PC-3 (cell line): Measurements from ENCODE around the gene FKBP2. TPM values are rescaled to one million over a fixed set of nuclear protein-coding genes. Genes with fewer than 3 reads are reported as not detected.

Experiments
- ATAC-seq: fragments of 200-7000 bp; cut with Tn5 transposase; 2 replicates; pipeline ENCODE4 v1.9.1; 2020; ENCODE audit warnings: mild to moderate bottlenecking, moderate library complexity
- BruUV-seq: library from RNA; stranded (reverse); fragments of 400-500 nt; replicated peaks from 2 replicates; lab custom pipeline; 2021; lab: Mats Ljungman, UMichigan
- CTCF ChIA-PET: fragments of 300-600 bp; sonication (Branson Sonifier 250); formaldehyde crosslinking; loops from one replicate; lab custom pipeline; 2022; ENCODE audit warnings: antibody characterized with exemption; lab: Charles Lee
- POLR2A ChIA-PET: fragments of 300-600 bp; sonication (Branson Sonifier 250); formaldehyde crosslinking; loops from one replicate; lab custom pipeline; 2022; ENCODE audit warnings: antibody characterized with exemption; ENCODE audit not compliant: unreplicated experiment; lab: Charles Lee
- DNase-seq: peaks from one replicate; pipeline ENCODE4 v3.0.0-alpha.2; 2015
- H2AFZ ChIP-seq: fragments of 300-600 bp; sonication (generic); 2 replicates; pipeline ENCODE4 v1.6.0; 2016; ENCODE audit warnings: antibody characterized with exemption, low read length
- H3F3A ChIP-seq: fragments of 300-600 bp; sonication (generic); one replicate; pipeline ENCODE4 v1.6.0; 2017; ENCODE audit warnings: antibody characterized with exemption, low read length, control low read depth, mild to moderate bottlenecking; ENCODE audit not compliant: unreplicated experiment
- H3K27ac ChIP-seq: fragments of 300-600 bp; sonication (generic); 2 replicates; pipeline ENCODE4 v1.5.1; 2016; ENCODE audit warnings: mild to moderate bottlenecking, low read length
- H3K27me3 ChIP-seq: fragments of 300-600 bp; sonication (generic); 2 replicates; pipeline ENCODE4 v1.6.1; 2016; ENCODE audit warnings: low read length, mixed read lengths
- H3K36me3 ChIP-seq: fragments of 300-600 bp; sonication (generic); 2 replicates; pipeline ENCODE4 v1.6.1; 2016; ENCODE audit warnings: low read depth, mixed run types, low read length, mixed read lengths
- H3K4me1 ChIP-seq: fragments of 300-600 bp; sonication (generic); 2 replicates; pipeline ENCODE4 v1.5.1; 2016; ENCODE audit warnings: low read length; ENCODE audit not compliant: insufficient read depth
- H3K4me2 ChIP-seq: fragments of 300-600 bp; sonication (generic); 2 replicates; pipeline ENCODE4 v1.6.0; 2016; ENCODE audit warnings: low read length
- H3K4me3 ChIP-seq: fragments of 300-600 bp; sonication (generic); 2 replicates; pipeline ENCODE4 v1.5.1; 2016; ENCODE audit warnings: mild to moderate bottlenecking, low read length, mixed read lengths
- H3K79me2 ChIP-seq: fragments of 300-600 bp; sonication (generic); 2 replicates; pipeline ENCODE4 v1.6.1; 2017; ENCODE audit warnings: low read length, mixed read lengths
- H3K9ac ChIP-seq: fragments of 300-600 bp; sonication (generic); 2 replicates; pipeline ENCODE4 v1.6.0; 2016; ENCODE audit warnings: mild to moderate bottlenecking, low read length
- H3K9me2 ChIP-seq: fragments of 300-600 bp; sonication (generic); replicated peaks from 2 replicates; pipeline ENCODE4 v1.6.1; 2016; ENCODE audit warnings: mixed run types, low read length, mixed read lengths
- H3K9me3 ChIP-seq: fragments of 300-600 bp; sonication (generic); 2 replicates; pipeline ENCODE4 v1.6.1; 2016; ENCODE audit warnings: low read length, mixed read lengths
- H4K20me1 ChIP-seq: fragments of 300-600 bp; sonication (generic); 2 replicates; pipeline ENCODE4 v1.6.1; 2016; ENCODE audit warnings: low read length, mixed read lengths
- EZH2 ChIP-seq: fragments of 300-600 bp; sonication (generic); IDR thresholded peaks from one replicate; pipeline ENCODE4 v1.6.1; 2017; ENCODE audit warnings: antibody characterized with exemption, mild to moderate bottlenecking, low read length; ENCODE audit not compliant: unreplicated experiment
- EZH2phosphoT487 ChIP-seq: fragments of 300-600 bp; sonication (generic); IDR thresholded peaks from 2 replicates; pipeline ENCODE4 v1.6.1; 2018; ENCODE audit warnings: mild to moderate bottlenecking, antibody characterized with exemption, low read length, borderline replicate concordance
- intact Hi-C: fragments of 100-400 bp; cut with micrococcal nuclease; formaldehyde crosslinking; loops from 2 replicates; pipeline ENCODE4 v1.9.0; 2023
- total RNA-seq: library from RNA; depleted of rRNA; stranded (reverse); fragments of >200 nt; gene quantifications from 2 replicates; pipeline ENCODE4 v1.2.3, GENCODE V29; 2014
- TF ChIP-seq, protein P1 (sequence below): fragments of 300-600 bp; sonication (generic); conservative IDR thresholded peaks from 2 replicates; pipeline ENCODE4 v1.5.1; 2017; ENCODE audit warnings: antibody characterized with exemption, low read depth, mild to moderate bottlenecking, low read length

Gene FKBP2
- total RNA-seq, 1 experiment from 2014 or later = 215 TPM

DNA sequence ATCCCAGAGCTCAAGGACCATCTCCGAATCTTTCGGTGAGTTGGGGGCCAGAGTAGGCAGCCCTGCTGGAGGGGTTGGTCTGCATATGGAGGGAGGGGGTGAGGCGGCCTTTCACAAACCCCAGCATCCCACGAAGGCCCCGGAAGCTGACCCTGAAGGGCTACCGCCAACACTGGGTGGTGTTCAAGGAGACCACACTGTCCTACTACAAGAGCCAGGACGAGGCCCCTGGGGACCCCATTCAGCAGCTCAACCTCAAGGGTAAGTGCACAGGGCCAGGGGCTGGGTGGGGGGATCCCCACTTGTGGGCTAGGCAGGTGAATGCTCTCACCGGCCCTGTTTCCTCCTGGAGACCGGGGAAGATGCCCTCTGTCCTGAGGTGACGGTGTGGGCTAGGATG lies 21.1 kb upstream of the FKBP2 start:
- TF ChIP-seq EZH2 = no peak
- no peak for TF ChIP-seq EZH2phosphoT487
- TF ChIP-seq, protein P1, sequence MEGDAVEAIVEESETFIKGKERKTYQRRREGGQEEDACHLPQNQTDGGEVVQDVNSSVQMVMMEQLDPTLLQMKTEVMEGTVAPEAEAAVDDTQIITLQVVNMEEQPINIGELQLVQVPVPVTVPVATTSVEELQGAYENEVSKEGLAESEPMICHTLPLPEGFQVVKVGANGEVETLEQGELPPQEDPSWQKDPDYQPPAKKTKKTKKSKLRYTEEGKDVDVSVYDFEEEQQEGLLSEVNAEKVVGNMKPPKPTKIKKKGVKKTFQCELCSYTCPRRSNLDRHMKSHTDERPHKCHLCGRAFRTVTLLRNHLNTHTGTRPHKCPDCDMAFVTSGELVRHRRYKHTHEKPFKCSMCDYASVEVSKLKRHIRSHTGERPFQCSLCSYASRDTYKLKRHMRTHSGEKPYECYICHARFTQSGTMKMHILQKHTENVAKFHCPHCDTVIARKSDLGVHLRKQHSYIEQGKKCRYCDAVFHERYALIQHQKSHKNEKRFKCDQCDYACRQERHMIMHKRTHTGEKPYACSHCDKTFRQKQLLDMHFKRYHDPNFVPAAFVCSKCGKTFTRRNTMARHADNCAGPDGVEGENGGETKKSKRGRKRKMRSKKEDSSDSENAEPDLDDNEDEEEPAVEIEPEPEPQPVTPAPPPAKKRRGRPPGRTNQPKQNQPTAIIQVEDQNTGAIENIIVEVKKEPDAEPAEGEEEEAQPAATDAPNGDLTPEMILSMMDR = no peak
- ChIA-PET POLR2A (no interaction called here), CTCF (no interaction called here)
- DNase-seq (no peak), ATAC-seq (no peak)
- H3K9me2 ChIP-seq = no peaks in the 10 kb centered on the region
- H3F3A ChIP-seq = no peaks in the 10 kb centered on the region
- no peaks in the 10 kb centered on the region for H3K79me2 ChIP-seq
- H3K27ac ChIP-seq = no peak overlapping the region
- H2AFZ ChIP-seq = no peak overlapping the region
- no peaks in the 10 kb centered on the region for H3K9me3 ChIP-seq
- intact Hi-C loops = no loop called here
- H3K27me3 ChIP-seq = no peaks in the 10 kb centered on the region
- BruUV-seq = no TSS peak
- H3K36me3 ChIP-seq = 0 out of 2 replicates have a peak, but pooled peaks cover 3% of the 10 kb centered on the region
- no peak overlapping the region for H3K9ac ChIP-seq
- no peak overlapping the region for H3K4me3 ChIP-seq
- H3K4me1 ChIP-seq = peaks cover 8% of the 10 kb centered on the region
- no peaks in the 10 kb centered on the region for H4K20me1 ChIP-seq
- H3K4me2 ChIP-seq = no peak overlapping the region

DNA sequence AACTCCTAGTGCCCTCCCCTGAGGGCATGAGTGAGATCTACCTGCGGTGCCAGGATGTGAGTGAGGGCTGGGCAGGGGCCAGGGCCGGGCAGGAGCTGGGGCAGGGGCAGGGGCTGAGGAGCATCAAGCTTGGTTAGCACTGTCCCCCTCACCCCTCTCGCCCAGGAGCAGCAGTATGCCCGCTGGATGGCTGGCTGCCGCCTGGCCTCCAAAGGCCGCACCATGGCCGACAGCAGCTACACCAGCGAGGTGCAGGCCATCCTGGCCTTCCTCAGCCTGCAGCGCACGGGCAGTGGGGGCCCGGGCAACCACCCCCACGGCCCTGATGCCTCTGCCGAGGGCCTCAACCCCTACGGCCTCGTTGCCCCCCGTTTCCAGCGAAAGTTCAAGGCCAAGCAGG lies 20.6 kb upstream of the FKBP2 start:
- Histone ChIP-seq H3F3A (no peaks in the 10 kb centered on the region), H3K4me3 (no peak overlapping the region), H2AFZ (no peak overlapping the region), H3K4me2 (no peak overlapping the region), H3K9me2 (no peaks in the 10 kb centered on the region), H3K27me3 (no peaks in the 10 kb centered on the region), H3K9ac (no peak overlapping the region), H3K4me1 (peaks cover 10% of the 10 kb centered on the region), H3K79me2 (no peaks in the 10 kb centered on the region), H3K9me3 (no peaks in the 10 kb centered on the region), H4K20me1 (no peaks in the 10 kb centered on the region), H3K27ac (no peak overlapping the region), H3K36me3 (0 out of 2 replicates have a peak, but pooled peaks cover 3% of the 10 kb centered on the region)
- intact Hi-C loops = no loop called here
- TF ChIP-seq, protein P1 = no peak
- DNase-seq (no peak), ATAC-seq (no peak)
- BruUV-seq = no TSS peak
- CTCF ChIA-PET = no interaction called here
- POLR2A ChIA-PET = no interaction called here

DNA sequence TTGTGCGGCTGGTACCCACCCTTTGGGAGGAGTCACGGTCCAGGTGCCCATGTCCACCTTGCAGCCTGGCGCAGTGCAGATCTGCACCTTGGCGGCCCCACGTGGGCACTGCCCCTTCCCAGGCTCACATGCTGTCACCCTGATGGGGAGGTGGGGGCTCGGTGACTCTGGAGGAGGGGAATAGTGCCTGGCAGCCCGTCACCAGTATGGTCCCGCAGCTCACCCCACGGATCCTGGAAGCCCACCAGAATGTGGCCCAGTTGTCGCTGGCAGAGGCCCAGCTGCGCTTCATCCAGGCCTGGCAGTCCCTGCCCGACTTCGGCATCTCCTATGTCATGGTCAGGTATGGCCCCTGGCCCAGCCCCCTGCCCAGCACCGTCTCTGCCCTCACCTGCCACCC lies 20.1 kb upstream of the FKBP2 start:
- ATAC-seq (no peak), DNase-seq (no peak)
- Histone ChIP-seq H3K9ac (no peak overlapping the region), H3K27ac (no peak overlapping the region), H2AFZ (no peak overlapping the region), H3K4me1 (peaks cover 16% of the 10 kb centered on the region), H3K79me2 (peaks cover 4% of the 10 kb centered on the region; the same call in 1 of the 2 replicates), H3K9me2 (no peaks in the 10 kb centered on the region), H4K20me1 (no peaks in the 10 kb centered on the region), H3K9me3 (no peaks in the 10 kb centered on the region), H3K27me3 (no peaks in the 10 kb centered on the region), H3F3A (no peaks in the 10 kb centered on the region), H3K4me3 (no peak overlapping the region), H3K4me2 (no peak overlapping the region), H3K36me3 (0 out of 2 replicates have a peak, but pooled peaks cover 3% of the 10 kb centered on the region)
- no TSS peak for BruUV-seq
- intact Hi-C loops = no loop called here
- CTCF ChIA-PET = no interaction called here
- TF ChIP-seq EZH2 (no peak), EZH2phosphoT487 (no peak)
- TF ChIP-seq, protein P1 = no peak
- POLR2A ChIA-PET = no interaction called here
